C4-2B (cell line): ENCODE measurements around the gene GUCA1A.

Experiments
- CTCF ChIP-seq: fragments of 450-650 bp; conservative IDR thresholded peaks from 2 replicates; pipeline ENCODE4 v1.5.1; 2017; ENCODE audit warnings: mild to moderate bottlenecking
- ZFX ChIP-seq: fragments of 450-650 bp; IDR thresholded peaks from 2 replicates; pipeline ENCODE4 v1.6.1; 2017

- no peak for TF ChIP-seq CTCF
- no peak for TF ChIP-seq ZFX
Observed at GRCh38 chr6:42179261-42179944, 6.2 kb downstream of the GUCA1A start.
